GM19099 (cell line): ENCODE data around the gene CTBP2.

Experiments
- POLR2A ChIP-seq: IDR thresholded peaks from 3 replicates; pipeline ENCODE4 v1.6.1; 2011; ENCODE audit warnings: low read depth; ENCODE audit not compliant: insufficient read length; ENCODE audit errors: extremely low read depth

CTBP2 gene

GRCh38 chr10:125084191-125084613 is 76.2 kb downstream of the CTBP2 start:
- no peak for TF ChIP-seq POLR2A

DNA sequence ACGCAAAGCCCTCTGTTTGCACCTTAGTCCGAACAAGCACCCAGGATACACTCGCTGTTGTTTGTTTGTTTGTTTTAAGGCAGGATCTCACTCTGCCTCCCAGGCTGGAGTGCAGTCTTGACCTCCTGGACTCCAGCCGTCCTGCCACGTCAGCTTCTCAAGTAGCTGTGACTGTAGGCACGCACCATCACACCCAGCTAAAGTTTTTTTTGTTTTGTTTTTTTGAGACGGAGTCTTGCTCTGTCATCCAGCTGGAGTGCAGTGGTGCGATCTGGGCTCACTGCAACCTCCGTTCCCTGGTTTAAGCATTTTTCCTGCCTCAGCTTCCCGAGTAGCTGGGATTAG is 76.8 kb downstream of the CTBP2 start:
- no peak for TF ChIP-seq POLR2A

- no peak for TF ChIP-seq POLR2A
These were observed 77.3 kb downstream of the CTBP2 start for GRCh38 chr10:125082881-125083575.

GRCh38 chr10:125081931-125082330 is 78.4 kb downstream of the CTBP2 start:
- TF ChIP-seq POLR2A = no peak

- TF ChIP-seq POLR2A = no peak
These were observed 79.4 kb downstream of the CTBP2 start for GRCh38 chr10:125080984-125081383.

GRCh38 chr10:125080296-125080695 is 80.1 kb downstream of the CTBP2 start:
- TF ChIP-seq POLR2A = no peak

GRCh38 chr10:125079091-125079600 is 81.2 kb downstream of the CTBP2 start:
- TF ChIP-seq POLR2A = no peak

- TF ChIP-seq POLR2A = no peak
These were observed 83.3 kb downstream of the CTBP2 start for GRCh38 chr10:125076891-125077541.

DNA sequence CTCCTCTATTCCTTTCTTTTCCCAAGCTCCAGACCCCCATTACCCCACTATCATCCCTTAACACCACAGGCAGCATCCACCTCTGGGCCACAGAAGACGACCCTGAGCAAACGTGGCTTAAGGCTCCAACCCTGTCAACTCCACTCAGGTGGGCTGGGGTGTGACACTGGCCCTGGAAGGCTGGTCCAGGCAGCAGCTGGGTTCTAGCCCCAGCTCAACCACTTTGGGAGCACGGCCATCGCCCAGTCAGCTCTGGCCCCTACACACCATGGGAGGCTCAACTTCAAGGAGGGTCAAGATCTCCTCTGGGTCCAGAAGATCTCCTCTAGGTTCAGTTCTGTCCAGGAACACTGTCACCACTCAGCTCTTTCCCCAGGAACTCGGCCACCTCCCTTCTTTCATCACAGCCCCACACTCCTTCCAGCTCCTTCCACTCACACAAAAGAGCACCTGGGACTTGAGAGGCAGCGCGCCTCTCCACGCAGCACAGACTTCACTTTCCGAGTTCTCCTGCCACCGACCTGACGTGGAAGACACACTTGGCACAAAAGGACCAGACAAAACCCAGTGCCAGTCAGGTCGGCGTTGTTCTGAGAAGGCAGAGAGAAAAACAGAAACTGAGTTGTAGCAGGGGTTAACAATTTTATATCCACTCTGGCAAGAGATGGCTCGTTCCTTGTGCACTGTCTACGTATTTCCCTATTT is 84.1 kb downstream of the CTBP2 start:
- no peak for TF ChIP-seq POLR2A

DNA sequence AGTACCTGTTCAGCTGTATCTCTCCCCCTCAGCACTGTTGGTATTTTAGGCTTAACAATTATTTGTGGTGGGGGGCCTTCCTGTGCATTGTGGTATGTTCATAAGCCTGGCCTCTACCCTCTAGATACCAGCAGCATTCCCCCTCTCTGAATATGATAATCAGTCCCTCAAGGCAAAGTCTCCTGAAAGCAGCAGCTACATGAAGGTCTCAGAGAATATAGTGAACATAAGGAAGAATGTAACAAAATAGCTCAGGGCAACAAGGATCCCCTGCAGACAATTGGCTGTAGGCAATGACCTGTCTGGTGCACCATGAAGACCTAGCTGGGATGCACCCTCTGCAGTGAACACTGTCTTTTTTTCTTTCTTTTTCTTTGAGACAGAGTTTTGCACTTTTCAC is 86.4 kb downstream of the CTBP2 start:
- no peak for TF ChIP-seq POLR2A

DNA sequence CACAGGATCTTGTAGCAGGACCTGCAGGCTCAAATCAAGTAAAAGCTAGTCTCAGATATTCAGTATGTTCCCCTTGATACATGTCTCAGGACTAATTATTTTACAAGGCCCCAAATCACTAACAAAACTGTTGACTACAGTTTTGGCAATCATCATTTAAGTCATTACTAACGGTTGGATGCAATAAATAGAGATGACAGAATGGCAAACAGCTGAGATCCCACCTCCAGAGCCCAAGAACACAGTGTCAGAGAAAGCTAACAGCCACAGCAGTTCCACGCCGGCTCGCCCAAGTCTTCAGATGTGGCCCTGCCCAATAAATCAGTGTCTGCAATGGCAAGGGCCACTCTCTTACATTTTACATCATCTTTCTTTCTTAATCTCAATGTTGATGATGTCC is 87.6 kb downstream of the CTBP2 start:
- no peak for TF ChIP-seq POLR2A

DNA sequence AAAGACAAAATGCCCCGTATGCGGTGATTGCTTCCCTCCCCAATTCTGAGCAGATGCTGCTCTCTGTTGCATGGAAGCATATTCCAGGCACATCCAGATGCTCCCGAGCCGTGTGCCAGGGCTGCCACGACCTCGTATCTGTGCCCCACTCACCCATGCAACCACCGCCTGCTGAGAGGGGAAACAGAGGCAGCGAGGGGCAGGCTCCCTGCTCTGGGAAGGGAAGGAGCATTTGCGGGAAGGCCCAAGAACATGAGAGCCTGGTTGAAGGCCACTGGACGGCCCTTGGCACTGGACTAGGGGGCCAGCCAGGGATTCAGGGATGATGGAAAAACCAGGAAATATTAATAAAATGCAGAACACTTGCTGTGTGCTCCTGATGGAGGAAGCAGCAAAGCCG is 89.4 kb downstream of the CTBP2 start:
- no peak for TF ChIP-seq POLR2A

- TF ChIP-seq POLR2A = no peak
These were observed 92.0 kb downstream of the CTBP2 start for GRCh38 chr10:125068406-125068805.

GRCh38 chr10:125067764-125068163 is 92.6 kb downstream of the CTBP2 start:
- TF ChIP-seq POLR2A = no peak

GRCh38 chr10:125066764-125067450 is 93.5 kb downstream of the CTBP2 start:
- TF ChIP-seq POLR2A = no peak

DNA sequence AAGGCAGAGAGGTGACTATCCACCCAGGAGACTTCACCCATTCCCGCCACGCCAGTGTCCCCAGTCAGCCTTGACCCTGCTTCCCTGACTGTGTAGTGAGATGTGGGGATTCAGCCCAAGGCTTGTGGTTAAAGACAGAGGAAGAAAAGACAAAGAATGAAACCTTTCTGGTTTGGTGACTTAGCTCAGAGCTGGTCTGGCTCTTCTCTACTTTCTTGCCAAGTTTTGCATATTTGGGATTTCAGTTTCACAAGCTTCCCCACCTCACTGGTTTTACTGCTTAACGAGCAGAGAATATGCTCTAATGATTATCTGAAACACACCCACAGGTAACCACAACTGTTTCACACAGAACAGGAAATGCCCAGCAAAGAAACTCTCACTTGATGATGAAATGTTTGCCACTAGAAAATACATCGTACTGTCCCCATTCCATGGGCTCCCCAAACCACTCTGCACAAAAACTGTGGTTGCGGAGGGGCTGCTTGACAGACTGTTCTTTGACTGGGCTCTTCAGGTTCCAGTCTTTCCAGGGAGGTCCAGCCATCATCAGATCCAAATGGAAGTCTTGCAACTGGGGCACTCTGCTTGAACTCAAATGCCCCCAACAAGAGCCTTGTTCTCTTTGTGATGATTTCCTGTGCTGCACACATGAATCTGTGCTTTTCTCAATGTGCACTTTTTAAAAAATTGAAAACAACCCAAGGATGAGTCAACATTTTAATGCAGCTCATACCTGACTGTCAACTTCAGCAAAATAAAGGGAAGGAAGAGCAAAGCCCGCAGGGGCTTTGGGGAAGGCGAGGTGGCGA is 95.5 kb downstream of the CTBP2 start:
- no peak for TF ChIP-seq POLR2A
